Ovary (tissue), 9 donors: ENCODE data around the gene UCHL1. TPM values are rescaled to one million over a fixed set of nuclear protein-coding genes. Genes with fewer than 3 reads are reported as not detected.

Experiments used
- DNase-seq, 5 donors: peaks; one replicate each; pipeline ENCODE4 v3.0.0-alpha.2; 2019 to 2020
- H3K27ac ChIP-seq, 2 donors: fragments of 200-600 bp; one replicate each; pipeline versions ENCODE4 v1.5.1 to v1.8.0; 2019 to 2022
- H3K27me3 ChIP-seq: fragments of 200-600 bp; one replicate; pipeline ENCODE4 v1.8.0; 2022
- H3K36me3 ChIP-seq: fragments of 200-600 bp; sonication (generic); one replicate; pipeline ENCODE4 v1.5.1; 2019
- H3K4me1 ChIP-seq: one replicate; pipeline ENCODE4 v1.8.1; 2013; ENCODE audit warnings: mild to moderate bottlenecking, moderate library complexity; ENCODE audit not compliant: insufficient read depth
- H3K4me3 ChIP-seq: fragments of 200-600 bp; sonication (generic); one replicate; pipeline ENCODE4 v1.5.1; 2017
- H3K9me3 ChIP-seq, 2 donors: fragments of 200-600 bp in 1 of 2; sonication (generic) in 1 of 2; one replicate each; pipeline versions ENCODE4 v1.5.1 to v1.8.1; 2013 to 2019; ENCODE audit warnings: mild to moderate bottlenecking in 1 of 2, moderate library complexity in 1 of 2
- CTCF ChIP-seq, 3 donors: fragments of 450-650 bp in 2 of 3; fragments of 200-600 bp in 1 of 3; IDR thresholded peaks; one replicate each; pipeline versions ENCODE4 v1.5.1 to v1.8.0; 2016 to 2022; ENCODE audit warnings: antibody characterized with exemption in 3 of 3, mild to moderate bottlenecking in 1 of 3
- EP300 ChIP-seq: sonication (generic); formaldehyde crosslinking; IDR thresholded peaks from one replicate; pipeline ENCODE4 v1.6.1; 2017; ENCODE audit warnings: antibody characterized with exemption
- POLR2A ChIP-seq: fragments of 450-650 bp; IDR thresholded peaks from one replicate; pipeline ENCODE4 v1.6.1; 2017; ENCODE audit warnings: antibody characterized with exemption, mild to moderate bottlenecking, moderate library complexity
- WGBS, 3 donors: extraction: QIAGEN DNeasy Blood & Tissue Kit in 1 of 3; methylation state at CpG; one replicate each; pipeline versions ENCODE4 v1.1.5 to v1.1.7; 2013 to 2017; 5-methylcytosine and 5-hydroxymethylcytosine counted together
- intact Hi-C, 4 donors: fragments of 100-400 bp; cut with DNase I; formaldehyde crosslinking; loops; one replicate each; pipeline versions ENCODE4 v1.11.0 to v1.15.1; 2022 to 2023
- polyA plus RNA-seq, 2 donors: library from polyadenylated mRNA; stranded (reverse); fragments of 200-250 nt in 1 of 2; fragments of 350-450 nt in 1 of 2; fragmentation: Illumina TruSeq in 1 of 2; extraction: RNeasy Lipid Tissue Mini Kit (QIAGEN cat#74804) in 1 of 2; gene quantifications; one replicate each; pipeline ENCODE4 v1.2.3, GENCODE V29; 2013 to 2014
- total RNA-seq, 7 donors: library from RNA; depleted of rRNA in 2 of 7; stranded (reverse); fragments of >200 nt in 2 of 7; fragmentation: NEBNext Ultra II Directional in 3 of 7; extraction: Animal tissue kit (Norgen Biotek cat#: 25700) in 3 of 7; gene quantifications; one replicate each; pipeline versions ENCODE4 v1.1.0 to v1.2.4, GENCODE V29; 2016 to 2023
- donor health status: DM: no; HTN: no; CAD: no; lungs with moderate emphysema.
- donor health status: DM: no; HTN: no; CAD: no.
- donor health status: Bipolar disorder and iron deficiency.
- donor health status: DM: yes; HTN: yes; CAD: no.
- donor health status: DM: no; HTN: no; CAD: no.
- donor health status: DM: yes; HTN: yes; CAD: no.

Gene UCHL1
- total and polyA plus RNA-seq, 9 donors, result 35.3 to 172 (median 74.2) TPM

GRCh38 chr4:41285202-41285863 lies 28.6 kb downstream of the UCHL1 start:
- DNase-seq, result no peak
- no peaks in the 10 kb centered on the region for H3K27me3 ChIP-seq
- intact Hi-C loops, result loop anchor here (5.0 to 10.0 kb wide), 3 partner anchors 369 to 599 kb away; no protein-coding TSS in a partner anchor
- no peaks in the 10 kb centered on the region for H3K9me3 ChIP-seq
- no peaks in the 10 kb centered on the region for H3K36me3 ChIP-seq
- H3K27ac ChIP-seq, result no peak overlapping the region
- H3K4me1 ChIP-seq, result no peaks in the 10 kb centered on the region
- H3K4me3 ChIP-seq, result no peak overlapping the region
- WGBS, 3 donors, result 84 to 92% (median 87%) methylated on average over 6 of the region's 6 CpGs
- TF ChIP-seq CTCF (IDR thresholded peaks at IDR 0.05), result no peak

GRCh38 chr4:41285864-41286235 lies 29.1 kb downstream of the UCHL1 start:
- DNase-seq, result no peak
- TF ChIP-seq POLR2A (no peak), EP300 (no peak)
- intact Hi-C loops, result loop anchor here (5.0 to 10.0 kb wide), 3 partner anchors 369 to 599 kb away; no protein-coding TSS in a partner anchor
- Histone ChIP-seq H3K27me3 (no peaks in the 10 kb centered on the region), H3K4me1 (no peaks in the 10 kb centered on the region), H3K36me3 (no peaks in the 10 kb centered on the region), H3K4me3 (no peak overlapping the region), H3K9me3 (no peaks in the 10 kb centered on the region), H3K27ac (no peak overlapping the region)
- WGBS, 3 donors, result 89 to 95% (median 94%) methylated on average over 3 of the region's 3 CpGs

GRCh38 chr4:41287005-41287404 lies 30.3 kb downstream of the UCHL1 start:
- H3K9me3 ChIP-seq, result no peaks in the 10 kb centered on the region
- 17 to 48% (median 42%) methylated on average over 1 of the region's 1 CpG for WGBS, 3 donors
- TF ChIP-seq EP300, result no peak
- no peak for TF ChIP-seq CTCF (IDR thresholded peaks at IDR 0.05)
- TF ChIP-seq POLR2A, result no peak
- intact Hi-C loops, result loop anchor here (5.0 to 10.0 kb wide), 3 partner anchors 368 to 598 kb away; no protein-coding TSS in a partner anchor
- H3K4me1 ChIP-seq, result no peaks in the 10 kb centered on the region
- no peak overlapping the region for H3K4me3 ChIP-seq
- no peaks in the 10 kb centered on the region for H3K27me3 ChIP-seq
- no peaks in the 10 kb centered on the region for H3K36me3 ChIP-seq
- no peak for DNase-seq
- no peak overlapping the region for H3K27ac ChIP-seq

- no peak for TF ChIP-seq POLR2A
- no peak for TF ChIP-seq CTCF (IDR thresholded peaks at IDR 0.05)
- TF ChIP-seq EP300, result no peak
- H3K27ac ChIP-seq, result no peak overlapping the region
- H3K27me3 ChIP-seq, result no peaks in the 10 kb centered on the region
- no peaks in the 10 kb centered on the region for H3K9me3 ChIP-seq
- DNase-seq, result no peak
- no peaks in the 10 kb centered on the region for H3K36me3 ChIP-seq
- H3K4me3 ChIP-seq, result no peak overlapping the region
- intact Hi-C loops, result loop anchor here (5.0 to 10.0 kb wide), 3 partner anchors 367 to 597 kb away; no protein-coding TSS in a partner anchor
- no peaks in the 10 kb centered on the region for H3K4me1 ChIP-seq
- 96 to 98% (median 98%) methylated on average over 10 of the region's 10 CpGs for WGBS, 3 donors
Observed at GRCh38 chr4:41287852-41288251, 31.1 kb downstream of the UCHL1 start.

- Histone ChIP-seq H3K36me3 (no peaks in the 10 kb centered on the region), H3K27me3 (no peaks in the 10 kb centered on the region), H3K9me3 (no peaks in the 10 kb centered on the region), H3K4me3 (no peak overlapping the region), H3K4me1 (no peaks in the 10 kb centered on the region), H3K27ac (no peak overlapping the region)
- WGBS, 3 donors, result 97 to 99% (median 97%) methylated on average over 10 of the region's 10 CpGs
- TF ChIP-seq EP300, result no peak
- intact Hi-C loops, result loop anchor here (5.0 to 10.0 kb wide), 3 partner anchors 367 to 597 kb away; no protein-coding TSS in a partner anchor
- no peak for DNase-seq
Observed at GRCh38 chr4:41288254-41288653, 31.5 kb downstream of the UCHL1 start.
